Right renal cortex interstitium (tissue), 3 donors: ENCODE data around the gene BRPF1. TPM values are rescaled to one million over a fixed set of nuclear protein-coding genes. Genes with fewer than 3 reads are reported as not detected.

ENCODE experiments used
- DNase-seq, 3 donors: peaks; one replicate each; pipeline ENCODE4 v3.0.0-alpha.2; 2013; ENCODE audit warnings: low read depth in 3 of 3, low spot score in 2 of 3
- polyA plus RNA-seq, 3 donors: library from polyadenylated mRNA; unstranded; fragments of 120-200 nt; gene quantifications; one replicate each; pipeline ENCODE4 v1.2.1, GENCODE V29; 2013; ENCODE audit not compliant: insufficient read length in 3 of 3

Gene BRPF1
- 10 to 100 TPM; 18.2 to 20.7 (median 19.1) TPM for polyA plus RNA-seq

- peak; percentile 94 to 100 (median 97) for DNase-seq
These were observed at the start of gene BRPF1 for GRCh38 chr3:9731206-9732079. TSS of gene BRPF1 (plus strand) at chr3:9731735. CDS start at chr3:9734141, 2,406 bp downstream.

GRCh38 chr3:9682096-9682495 is 49.4 kb upstream of the BRPF1 start:
- no peak for DNase-seq

- no peak for DNase-seq
These were observed 48.1 kb upstream of the BRPF1 start for GRCh38 chr3:9683426-9683825.

GRCh38 chr3:9685216-9686049 is 46.1 kb upstream of the BRPF1 start:
- DNase-seq = no peak

DNA sequence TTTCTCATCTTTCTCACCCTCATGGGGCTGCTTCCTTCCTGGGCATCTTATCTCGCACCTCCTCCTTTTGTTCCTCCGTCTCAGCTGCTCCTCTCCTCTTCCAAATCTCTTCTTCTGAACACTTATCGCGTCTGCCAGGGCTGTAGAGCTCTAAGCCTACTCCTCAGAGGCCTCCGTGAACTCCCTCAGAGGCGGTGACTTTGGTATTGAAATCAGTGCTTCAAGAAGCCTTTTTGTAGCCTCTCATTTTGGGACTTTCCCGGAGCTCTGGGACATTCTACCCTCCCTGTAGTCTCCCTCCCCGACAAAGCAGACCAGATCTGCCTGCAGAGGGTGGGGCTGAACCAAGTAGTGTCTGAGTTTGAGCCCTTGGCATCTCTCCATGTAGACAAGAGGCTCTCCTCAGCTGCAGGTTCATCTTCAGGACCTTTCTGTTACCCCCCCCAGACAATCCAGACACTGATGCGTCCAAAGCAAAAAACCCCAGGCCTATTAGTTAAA is 45.4 kb upstream of the BRPF1 start:
- DNase-seq = no peak

GRCh38 chr3:9686703-9687102 is 44.8 kb upstream of the BRPF1 start:
- DNase-seq = no peak

GRCh38 chr3:9687514-9687913 is 44.0 kb upstream of the BRPF1 start:
- no peak for DNase-seq

- no peak for DNase-seq
These were observed 42.6 kb upstream of the BRPF1 start for GRCh38 chr3:9688961-9689360.

- no peak for DNase-seq
These were observed 41.8 kb upstream of the BRPF1 start for GRCh38 chr3:9689757-9690156.

DNA sequence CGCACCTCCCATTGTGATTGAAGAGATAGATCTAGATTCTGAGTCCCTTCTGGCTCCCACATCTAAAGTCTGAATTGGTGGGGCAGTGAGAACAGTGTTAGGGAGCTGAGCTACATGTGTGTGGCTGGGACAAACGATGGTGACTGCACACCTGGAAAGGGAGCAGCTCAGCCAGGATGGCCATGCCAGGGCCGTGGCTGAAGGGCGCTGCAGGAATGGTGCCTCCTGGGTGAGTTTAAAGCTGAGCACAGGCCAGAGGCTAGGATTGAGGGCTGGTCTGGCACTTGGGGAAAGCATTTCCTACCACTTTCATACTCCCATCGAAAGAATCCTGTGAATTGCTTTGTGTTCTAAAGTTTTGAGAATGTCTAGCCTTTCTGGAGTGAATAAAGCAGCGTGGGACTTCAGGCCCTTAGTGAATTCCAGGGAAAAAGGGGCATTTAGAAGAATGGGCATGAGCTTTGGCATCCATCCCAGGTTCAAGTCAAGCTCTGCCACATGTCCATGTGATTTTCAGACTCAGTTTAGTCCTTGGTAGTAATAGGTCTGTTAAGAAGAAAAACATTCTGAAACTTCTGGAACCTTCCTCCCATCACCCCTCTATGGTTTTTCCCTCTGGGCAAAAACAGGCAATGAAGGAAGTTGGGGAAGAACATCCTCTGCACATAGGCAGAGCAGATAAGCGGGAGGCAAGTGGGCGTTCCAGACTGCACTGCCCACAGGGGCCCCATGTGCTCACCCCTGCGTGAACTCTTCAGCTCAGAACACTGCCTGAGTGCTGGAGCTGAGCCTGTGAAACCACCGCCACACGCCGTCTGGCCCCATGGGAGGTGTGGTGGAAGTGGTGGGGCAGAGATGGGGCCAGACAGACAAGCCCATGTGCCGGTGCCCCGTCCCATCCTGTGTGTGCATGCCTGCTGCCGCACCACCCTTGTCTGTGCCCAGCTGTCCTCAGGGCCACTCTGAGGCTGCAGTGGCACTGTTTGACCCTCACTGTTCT is 40.8 kb upstream of the BRPF1 start:
- DNase-seq = no peak

GRCh38 chr3:9691636-9692035 is 39.9 kb upstream of the BRPF1 start:
- no peak for DNase-seq

DNA sequence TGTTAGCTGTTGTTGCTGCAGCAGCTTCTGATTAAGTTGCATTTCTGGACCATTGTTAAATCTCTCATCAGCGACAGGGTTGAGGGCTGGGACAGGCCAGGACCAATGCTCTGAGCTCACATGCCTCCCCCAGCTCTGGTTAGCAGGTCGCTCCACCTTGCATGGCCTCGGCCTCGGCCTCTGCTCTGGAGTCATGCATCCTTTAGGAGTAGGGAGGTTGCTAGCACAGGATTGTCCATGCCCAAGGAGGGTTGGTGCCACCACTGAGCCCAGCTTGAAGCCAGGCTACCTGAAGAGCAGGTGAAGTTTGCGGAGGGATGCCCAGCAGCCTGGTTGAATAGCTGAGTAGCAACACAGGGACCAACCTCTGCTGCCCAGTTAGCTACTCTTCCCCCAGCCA is 39.1 kb upstream of the BRPF1 start:
- no peak for DNase-seq

- no peak for DNase-seq
These were observed 36.2 kb upstream of the BRPF1 start for GRCh38 chr3:9695345-9695744.

DNA sequence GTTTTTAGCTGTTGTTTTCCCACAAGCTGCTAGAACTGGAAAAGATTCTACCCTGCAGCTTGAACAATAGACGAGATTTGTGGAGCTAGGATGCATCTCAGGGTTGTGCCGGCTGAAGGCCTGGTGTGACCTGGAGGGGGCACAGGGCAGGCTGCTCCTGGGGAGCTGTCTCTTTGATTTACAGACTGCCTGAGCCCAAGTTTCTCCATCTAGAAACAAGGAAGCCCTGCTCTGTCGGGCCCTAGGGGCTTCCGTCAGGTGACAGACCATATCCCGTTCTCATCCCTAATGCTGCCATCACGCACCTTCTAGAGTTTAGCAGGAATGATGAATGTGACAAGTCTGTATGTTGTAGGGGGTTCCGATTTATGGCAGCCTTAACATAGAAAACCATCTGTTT is 35.8 kb upstream of the BRPF1 start:
- DNase-seq = no peak

DNA sequence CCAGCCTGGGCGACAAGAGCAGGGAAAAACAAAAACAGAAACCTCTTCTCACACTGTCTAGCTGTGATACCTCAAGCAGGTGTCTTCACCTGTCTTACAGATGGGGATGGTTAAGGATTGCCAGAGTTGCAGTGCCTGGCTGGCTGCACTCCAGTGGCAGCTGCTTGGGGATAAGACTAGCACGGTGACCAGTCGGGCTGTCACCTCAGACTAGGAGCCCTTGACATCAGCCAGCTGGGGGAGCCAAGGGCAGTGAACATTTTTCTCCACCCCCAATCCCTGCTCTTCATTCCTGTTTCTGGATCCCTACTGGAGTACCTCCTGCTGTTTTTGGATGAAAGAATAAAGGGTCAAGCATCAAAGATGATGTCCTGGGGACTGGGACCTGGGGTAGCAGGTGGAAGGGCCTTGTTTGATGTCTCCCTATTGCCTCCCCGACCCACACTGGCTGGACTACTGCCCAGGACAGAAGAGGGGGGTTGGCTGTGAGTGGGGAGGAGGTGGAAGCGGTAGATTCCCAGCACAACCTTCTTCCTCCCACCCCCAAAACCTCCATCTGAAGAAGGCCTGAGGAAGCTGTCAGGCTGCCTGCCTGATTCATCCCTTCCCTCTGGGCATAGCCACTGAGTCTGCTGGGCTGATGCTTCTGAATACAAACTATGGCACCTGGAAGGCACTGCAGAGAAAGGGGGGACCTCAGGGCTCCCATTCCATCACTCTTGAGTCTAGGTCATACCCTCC is 34.9 kb upstream of the BRPF1 start:
- no peak for DNase-seq

- no peak for DNase-seq
These were observed 33.6 kb upstream of the BRPF1 start for GRCh38 chr3:9697892-9698291.

GRCh38 chr3:9698293-9698692 is 33.2 kb upstream of the BRPF1 start:
- no peak for DNase-seq

DNA sequence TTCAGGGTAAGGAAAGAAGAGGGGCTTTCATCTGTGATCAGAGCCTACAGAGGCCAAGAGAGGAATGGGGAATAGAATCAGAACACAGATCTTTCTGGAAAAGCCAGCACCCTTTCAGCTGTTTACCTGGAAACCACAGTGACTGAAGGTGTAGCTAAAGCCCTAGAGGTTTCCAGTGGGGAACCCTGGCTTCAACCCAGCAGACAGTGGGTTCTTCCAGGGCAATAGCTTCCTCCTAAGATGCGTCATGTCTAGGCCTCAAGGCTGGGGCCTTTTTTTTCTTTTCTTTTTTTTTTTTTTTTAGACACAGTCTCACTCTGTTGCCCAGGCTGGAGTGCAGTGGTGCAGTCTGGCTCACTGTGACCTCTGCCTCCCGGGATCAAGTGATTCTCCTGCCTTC is 31.0 kb upstream of the BRPF1 start:
- no peak for DNase-seq

DNA sequence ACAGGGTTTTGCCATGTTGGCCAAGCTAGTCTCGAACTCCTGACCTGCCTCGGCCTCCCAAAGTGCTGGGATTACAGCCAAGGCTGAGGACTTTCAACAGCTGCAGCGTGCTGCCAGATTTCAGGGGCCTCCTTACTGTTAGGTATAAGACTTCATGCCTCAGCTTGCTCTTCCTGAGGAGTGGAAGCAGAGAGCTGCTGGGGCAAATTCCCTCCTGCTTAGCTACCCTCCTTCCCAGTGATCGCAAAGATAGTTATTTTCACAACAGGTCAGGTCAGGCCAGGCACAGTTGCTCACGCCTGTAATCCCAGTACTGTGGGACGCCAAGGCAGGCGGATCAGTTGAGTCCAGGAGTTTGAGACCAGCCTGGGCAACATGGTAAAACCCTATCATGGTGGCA is 30.5 kb upstream of the BRPF1 start:
- no peak for DNase-seq

- no peak for DNase-seq
These were observed 29.8 kb upstream of the BRPF1 start for GRCh38 chr3:9701711-9702110.
